NCI-H226 (cell line): ENCODE measurements around the gene TMEM170B.
A peak's percentile ranks its signal among the peaks of the same experiment; 100 is the strongest.
"Not testable (repeated sequence)": the region's sequence is repeated elsewhere in the genome, so short reads cannot be mapped to it uniquely, and the experiment has no call there.

Source experiments
- DNase-seq: peaks from one replicate; pipeline ENCODE4 v3.0.0-alpha.2; 2015

The TMEM170B gene

DNA sequence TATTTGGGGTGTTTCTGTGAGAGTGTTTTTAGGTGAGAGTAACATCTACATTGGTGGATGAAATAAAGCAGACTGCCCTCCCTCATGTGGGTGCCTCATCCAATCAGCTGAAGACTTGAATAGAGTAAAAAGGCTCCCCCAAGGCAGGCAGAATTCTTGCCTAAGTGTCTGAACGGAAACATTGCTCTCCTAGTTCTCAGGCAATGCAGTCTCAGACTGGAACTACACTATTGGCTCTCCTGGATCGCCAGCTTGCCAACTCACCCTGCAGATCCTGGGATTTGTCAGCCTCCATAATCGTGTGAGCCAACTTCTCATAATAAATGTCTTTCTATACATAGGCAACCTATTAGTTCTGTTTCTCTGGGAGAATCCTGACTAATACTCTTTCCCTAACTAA lies 5.5 kb upstream of the TMEM170B start:
- no peak for DNase-seq

DNA sequence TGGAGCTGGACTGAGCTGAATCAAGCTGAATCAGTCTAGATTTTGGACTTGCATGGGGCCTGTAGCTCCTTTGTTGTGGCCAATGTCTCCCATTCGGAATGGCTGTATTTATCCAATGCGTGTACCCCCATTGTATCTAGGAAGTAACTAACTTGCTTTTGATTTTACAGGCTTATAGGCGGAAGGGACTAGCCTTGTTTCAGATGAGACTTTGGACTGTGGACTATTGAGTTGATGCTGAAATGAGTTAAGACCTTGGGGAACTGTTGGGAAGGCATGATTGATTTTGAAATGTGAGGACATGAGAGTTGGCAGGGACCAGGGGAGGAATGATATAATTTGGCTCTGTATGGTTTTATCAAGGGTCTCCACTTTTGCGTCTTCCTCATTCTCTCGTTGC lies 3.0 kb upstream of the TMEM170B start:
- DNase-seq, result no peak

DNA sequence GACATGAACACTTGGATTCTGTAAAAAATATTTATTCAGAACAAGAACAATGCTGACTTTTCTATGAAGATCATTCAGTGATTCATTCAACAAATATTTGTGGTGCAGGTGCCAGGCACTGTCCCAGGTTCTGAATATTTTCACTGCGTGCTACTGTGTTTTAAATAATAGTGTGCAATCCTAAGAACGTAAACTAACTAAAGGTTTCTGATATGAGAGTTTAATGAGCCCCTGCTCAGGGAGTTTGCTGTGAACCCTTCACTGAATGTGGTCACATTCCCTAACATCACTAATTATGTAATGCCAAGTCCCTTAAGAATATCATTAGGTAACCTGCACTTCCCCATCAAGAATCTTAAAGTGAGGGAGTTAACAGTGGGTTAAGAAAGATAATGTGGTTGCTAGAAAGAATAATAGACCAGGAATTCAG lies 1.7 kb upstream of the TMEM170B start:
- DNase-seq, result peak; percentile 63

DNA sequence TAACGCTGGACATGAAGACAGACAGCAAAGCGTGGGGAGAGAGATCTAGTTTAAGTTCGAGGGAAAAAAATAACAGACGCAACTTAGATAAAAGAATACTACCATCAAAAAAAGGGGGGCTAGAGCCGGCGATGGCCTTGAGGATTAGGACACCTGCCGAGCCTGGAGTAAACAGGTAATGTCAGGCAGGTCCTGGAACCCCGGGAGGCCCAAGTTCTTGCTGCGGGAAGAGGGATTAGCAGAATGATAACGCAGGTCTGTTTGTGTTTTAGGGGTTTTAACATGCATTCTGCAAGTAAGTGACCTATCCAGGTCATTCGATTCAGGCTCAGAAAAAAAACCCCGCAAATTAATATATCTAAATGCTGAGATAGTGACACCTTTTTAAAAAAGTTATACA lies 754 bp upstream of the TMEM170B start:
- DNase-seq, result no peak

DNA sequence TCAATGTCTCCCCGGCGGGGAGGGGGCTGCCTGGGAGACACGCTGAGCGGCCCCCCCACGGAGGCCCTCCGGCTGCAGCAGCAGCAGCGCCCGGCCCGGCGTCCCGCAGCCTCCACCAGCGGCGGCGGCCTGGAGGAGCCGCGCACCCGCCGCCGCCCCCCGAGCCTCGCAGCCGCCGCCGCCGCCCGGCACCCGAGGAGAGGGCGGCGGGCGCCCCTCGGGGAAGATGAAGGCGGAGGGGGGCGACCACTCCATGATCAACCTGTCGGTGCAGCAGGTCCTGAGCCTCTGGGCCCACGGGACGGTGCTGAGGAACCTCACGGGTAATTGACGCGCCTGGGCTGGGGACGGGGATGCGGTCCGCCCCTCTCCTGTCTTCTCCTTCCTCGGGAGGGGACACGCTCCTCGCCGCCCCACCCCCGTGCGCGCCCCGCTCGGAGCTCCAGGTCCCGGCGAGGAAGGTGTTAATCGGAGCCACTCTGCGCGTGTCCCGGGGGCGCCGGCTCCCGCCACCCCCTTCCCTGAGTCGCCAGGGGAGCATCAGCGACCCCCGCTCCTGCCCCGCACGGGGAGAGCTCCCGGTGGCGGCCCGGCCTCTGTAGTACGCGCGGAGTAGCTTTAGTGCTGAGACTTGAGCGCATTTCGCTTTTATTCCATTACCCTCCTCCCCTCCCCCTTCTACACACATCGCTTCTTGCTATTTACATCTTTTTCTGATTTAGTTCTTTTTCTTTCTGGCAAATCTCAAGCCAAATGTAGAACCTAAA lies 686 bp downstream of the TMEM170B start:
- no peak for DNase-seq

DNA sequence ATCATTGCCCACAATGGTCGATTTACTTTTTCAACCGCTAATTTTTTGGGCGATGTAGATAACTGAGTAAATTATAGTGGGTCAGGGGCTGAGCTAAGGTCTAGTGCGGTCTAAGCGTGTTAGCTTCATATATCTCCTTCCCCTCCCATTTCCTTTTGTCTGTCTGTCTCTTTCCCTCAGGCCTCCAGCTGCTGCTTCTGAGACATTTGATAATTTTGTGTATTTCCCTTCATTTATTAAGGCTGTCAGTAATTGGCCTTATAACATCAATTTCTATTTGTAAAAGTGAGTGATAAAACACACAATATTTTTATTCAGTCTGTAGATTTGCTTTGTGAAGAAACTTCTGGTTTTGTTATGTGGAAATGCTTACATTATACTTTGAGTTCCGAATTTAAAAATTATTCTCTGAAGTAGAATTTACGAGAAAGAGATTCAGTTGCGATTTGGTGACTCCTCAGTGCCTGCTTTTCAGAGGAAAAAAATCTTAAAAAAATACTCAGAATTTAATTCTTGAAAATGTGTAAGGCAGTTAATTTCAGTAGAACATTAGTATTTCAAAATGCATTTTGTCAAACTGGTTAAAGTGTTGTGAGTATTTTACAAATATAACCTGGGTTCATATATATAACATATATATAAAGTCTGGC lies 1.4 kb downstream of the TMEM170B start:
- DNase-seq, result no peak

DNA sequence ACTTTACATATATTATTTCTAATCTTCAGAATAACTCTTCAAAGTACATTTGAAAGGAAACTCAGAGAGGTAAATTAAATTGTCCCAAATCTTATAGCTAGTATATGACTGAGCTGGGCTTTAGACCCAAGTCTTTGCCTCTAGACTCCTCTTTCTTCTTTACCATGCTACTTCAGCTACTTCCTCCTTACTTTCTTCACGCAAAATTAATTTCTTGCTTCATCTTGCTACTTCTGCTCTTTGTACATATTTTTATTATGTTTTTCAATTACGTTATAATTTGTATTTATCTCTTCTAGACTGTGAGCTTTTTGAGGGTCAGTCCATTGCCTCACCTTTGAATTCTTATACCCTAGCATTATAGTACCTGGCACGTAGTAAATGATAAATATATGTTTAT lies 5.3 kb downstream of the TMEM170B start:
- DNase-seq, result no peak

DNA sequence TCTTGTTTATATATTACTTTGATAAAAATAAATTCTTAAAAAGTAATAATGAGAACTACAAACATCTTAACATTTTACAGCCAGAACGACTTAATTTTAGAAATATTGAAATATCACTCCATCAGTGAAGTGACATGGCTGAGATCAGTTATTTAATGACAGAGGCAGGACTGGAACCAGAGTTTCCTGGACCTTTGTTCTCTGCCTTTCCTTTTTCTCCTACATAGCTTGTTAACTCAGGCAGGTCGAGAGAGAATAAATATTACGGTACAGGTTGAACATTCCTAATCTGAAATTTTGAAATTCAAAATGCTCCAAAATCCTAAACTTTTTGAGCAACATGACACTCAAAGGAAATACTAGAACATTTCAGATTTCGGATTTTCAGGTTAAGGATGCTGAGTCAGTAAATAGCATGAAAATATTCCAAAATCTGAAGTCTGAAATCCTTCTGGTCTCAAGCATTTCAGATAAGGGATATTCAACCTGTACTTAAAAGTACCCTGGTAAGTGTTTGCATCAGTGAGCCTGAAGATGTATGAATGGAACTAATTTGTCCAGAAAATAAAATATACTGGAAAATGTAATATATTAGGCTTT lies 6.5 kb downstream of the TMEM170B start:
- no peak for DNase-seq

DNA sequence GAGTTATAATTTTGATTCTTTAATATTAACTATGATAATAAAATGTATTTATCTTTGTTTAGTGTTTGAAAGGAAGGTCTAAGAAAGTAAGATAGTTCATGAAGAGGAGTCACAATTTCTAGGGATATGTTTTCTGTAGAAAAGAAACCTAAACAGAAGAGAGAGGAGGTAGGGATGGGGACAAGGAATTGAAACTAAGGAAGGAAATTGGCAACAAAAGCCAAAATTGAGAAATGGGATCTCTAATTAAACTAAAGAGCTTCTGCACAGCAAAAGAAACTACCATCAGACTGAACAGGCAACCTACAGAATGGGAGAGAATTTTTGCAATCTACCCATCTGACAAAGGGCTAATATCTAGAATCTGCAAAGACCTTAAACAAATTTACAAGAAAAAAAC lies 10.3 kb downstream of the TMEM170B start:
- DNase-seq, result not testable (repeated sequence)

DNA sequence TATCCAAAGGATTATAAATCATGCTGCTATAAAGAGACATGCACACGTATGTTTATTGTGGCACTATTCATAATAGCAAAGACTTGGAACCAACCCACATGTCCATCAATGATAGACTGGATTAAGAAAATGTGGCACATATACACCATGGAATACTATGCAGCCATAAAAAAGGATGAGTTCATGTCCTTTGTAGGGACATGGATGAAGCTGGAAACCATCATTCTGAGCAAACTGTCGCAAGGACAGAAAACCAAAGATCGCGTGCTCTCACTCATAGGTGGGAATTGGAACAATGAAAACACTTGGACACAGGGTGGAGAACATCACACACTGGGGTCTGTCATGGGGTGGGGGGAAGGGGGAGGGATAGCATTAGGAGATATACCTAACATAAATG lies 11.0 kb downstream of the TMEM170B start:
- DNase-seq, result not testable (repeated sequence)

DNA sequence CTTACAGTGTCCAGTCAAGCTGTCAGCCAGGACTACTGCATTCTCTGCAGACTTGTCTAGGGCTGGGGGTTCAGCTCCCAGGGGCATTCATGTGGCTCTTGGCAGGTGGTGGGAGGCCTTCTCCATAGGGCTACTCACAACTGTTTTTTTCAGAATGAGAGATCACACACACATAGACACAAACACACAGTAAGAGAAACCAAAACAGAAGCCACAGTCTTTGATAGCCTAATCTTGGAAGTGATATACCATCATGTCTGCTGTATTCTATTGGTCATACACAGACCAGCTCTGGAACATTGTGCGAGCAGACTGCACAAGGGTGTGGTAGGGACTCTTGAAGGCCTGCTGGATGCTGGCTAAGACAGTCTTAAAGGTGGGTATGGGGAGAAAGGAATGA lies 13.5 kb downstream of the TMEM170B start:
- DNase-seq, result no peak

DNA sequence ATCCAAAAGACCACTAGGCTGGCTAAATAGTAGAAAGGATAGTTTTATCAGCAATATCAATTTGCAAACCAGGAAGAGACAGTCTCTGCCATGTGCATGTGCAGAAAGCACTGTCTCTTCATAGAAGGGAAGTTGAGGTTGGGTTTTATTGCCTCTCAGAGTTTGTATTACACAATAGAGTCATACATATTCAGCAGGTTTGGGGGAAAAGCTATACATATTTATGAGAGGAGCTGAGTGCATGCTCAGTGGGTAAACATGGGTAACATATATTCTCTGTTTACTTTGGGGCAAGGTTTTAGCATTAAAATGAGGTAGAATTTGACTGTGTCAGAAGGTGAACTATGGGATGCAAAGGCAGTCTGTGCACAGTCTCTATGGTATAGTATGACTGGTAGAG lies 14.9 kb downstream of the TMEM170B start:
- no peak for DNase-seq

DNA sequence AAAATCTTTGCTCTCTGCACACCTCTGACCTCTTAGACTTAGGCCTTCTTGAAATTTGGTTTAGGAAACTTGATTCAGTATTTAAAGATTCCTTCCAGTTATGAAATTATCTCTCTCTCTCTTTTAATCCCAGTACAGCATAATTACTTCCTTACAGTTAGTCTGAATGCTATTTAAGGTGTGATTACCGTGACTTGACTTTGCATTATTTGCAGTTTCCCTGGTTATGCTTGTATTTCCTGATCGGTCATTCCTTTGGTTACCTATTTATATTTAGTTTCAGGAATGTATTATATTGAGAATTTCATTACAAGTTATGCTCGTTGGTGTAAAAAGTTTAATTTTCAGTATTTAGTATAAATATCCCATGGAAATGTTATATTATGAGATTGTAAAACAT lies 16.3 kb downstream of the TMEM170B start:
- DNase-seq, result no peak

DNA sequence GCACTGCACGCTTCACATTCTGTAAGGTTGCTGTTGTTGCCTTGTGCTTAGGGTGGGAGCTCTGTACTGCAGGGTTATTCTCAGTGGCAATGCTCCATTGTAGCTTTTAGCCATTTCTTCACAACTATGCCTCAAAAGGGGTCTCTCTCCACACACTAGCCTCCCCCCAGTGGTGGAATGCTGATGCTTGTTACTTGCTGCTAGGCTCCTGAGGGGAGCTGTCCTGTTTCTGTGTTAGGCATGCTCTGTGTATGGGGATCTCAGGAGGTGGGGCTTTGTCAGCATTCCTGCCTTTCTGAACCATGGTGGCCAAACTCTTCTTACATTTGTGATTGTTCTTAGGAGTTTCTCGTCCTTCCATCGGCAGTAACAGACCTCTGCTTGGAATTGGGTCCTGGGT lies 18.8 kb downstream of the TMEM170B start:
- no peak for DNase-seq

DNA sequence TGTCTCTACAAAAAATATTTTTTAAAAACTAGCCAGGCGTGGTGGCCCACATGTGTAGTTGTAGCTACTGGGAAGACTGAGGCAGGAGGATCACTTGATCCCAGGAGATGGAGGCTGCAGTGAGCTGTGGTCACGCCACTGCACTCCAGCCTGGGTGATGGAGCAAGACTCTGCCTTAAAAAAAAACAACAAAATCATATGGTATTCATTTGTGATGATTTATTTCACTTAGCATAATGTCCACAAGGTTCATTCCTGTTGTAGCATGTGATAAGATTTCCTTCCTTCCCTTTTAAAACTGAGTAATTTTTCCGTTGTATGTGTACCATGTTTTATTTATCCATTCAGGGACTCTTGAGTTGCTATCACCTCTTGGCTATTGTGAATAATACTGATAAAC lies 26.2 kb downstream of the TMEM170B start:
- no peak for DNase-seq

DNA sequence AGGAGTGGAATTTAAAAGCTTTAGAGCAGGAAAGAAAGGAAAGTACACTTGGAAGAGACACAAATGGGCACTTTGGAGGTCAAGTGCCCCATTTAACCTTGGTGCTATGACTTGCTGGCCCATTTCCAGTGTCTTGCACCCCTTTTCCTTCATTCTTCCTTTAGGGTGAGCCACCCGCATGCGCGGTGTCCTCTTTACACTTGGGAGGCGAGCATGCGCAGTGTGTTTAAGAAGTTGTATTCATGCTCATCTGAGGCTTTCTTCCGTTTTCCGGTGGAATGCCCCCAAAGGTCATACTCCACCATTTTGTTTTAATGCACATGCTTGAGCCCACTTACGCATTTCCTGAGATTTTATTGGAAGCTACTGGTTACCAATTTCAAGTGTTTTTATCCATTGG lies 29.1 kb downstream of the TMEM170B start:
- no peak for DNase-seq

DNA sequence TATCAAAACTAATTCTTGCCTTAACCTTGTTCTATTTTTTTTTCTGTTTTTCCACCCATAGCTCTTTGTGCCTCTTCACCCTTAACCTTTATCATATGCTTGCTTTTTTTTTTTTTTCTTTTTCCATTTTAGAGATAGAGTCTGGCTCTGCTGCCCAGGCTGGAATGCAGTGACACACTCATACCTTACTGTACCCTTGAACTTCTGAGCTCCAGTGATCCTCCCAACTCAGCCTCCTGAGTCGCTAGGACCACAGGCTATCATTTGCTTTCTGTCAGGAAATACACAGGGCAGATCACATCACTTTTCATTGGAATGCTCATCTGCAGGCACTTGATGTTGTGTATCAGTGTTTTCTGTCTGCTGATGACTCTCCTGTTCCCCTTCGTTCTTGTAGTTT lies 33.5 kb downstream of the TMEM170B start:
- no peak for DNase-seq

DNA sequence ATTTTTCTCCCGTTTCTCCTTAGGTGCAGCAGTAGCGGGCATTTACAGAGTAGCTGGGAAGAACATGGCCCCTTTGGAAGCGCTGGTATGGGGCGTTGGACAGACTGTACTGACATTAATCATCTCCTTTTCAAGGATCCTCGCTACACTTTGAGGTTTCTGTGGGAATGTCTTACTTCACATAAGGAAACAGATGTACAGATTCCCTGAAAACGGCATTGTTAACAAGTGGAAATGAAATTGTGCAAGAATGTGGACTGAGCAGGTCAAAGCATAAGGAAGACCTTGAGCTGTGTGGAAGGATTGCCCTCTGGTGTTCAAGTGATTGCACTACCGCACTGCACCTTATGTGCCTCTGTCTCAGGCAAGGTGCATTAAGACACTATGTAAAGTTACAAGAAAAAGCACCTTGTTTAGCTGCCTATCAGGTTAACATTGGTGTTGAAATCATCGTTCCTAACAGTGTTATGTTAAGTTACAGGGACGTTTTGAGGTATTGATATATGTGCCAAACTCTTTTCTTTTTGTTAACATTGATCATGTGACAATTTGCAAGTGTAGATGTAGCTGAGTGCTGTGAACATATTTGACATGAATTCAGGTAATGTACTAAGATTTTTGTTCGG lies 38.0 kb downstream of the TMEM170B start:
- peak; percentile 72 for DNase-seq

DNA sequence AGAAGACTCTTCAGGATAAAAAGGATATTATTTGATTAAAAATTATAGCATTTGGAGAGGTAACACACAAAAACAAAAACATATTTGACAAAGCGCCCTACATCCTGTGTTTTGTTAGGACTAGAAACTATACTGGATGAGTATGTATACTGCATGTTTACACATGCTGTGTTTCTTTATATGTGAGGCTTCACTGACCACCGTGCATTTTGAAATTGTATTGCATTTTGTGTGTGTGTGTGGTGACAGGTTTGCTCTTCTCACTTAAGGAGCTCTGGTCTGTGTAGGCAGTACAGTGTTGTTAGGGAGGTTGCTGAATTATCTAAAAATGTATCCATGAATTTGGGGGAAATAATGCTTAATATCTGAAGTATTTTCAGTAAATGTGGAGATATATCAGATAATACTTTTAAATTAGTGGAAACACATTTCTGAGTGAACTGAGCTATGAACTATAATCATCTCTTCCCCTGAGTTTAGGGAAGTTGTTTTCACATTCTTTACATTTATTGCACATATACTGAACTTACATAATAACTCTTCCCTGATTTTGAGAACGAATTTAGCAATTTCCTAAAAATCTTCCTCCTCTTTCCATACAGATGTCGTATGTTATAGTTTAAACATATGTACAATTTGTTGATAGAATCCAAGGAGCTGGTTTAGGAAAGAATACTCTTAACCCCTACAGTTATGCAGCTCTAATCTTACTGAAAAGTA lies 43.3 kb downstream of the TMEM170B start:
- DNase-seq, result no peak

DNA sequence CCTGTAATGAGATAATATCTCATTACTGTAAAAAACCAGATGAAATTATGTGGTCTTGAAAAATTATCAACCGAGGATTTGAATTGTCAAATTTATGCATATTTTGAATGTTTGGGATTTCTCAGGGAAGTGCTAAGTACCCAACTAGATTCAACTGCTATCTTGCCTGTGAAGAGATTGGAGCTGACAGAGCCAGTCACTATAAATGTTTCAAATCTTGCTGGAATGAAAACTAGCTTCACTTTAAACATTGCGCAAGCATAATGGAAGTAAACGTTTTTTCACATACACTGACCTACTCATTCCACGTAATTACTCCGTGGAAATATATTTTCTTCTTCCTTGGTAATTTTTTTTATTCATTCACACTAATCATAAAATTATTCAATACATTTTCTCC lies 46.7 kb downstream of the TMEM170B start:
- DNase-seq, result peak; percentile 69

DNA sequence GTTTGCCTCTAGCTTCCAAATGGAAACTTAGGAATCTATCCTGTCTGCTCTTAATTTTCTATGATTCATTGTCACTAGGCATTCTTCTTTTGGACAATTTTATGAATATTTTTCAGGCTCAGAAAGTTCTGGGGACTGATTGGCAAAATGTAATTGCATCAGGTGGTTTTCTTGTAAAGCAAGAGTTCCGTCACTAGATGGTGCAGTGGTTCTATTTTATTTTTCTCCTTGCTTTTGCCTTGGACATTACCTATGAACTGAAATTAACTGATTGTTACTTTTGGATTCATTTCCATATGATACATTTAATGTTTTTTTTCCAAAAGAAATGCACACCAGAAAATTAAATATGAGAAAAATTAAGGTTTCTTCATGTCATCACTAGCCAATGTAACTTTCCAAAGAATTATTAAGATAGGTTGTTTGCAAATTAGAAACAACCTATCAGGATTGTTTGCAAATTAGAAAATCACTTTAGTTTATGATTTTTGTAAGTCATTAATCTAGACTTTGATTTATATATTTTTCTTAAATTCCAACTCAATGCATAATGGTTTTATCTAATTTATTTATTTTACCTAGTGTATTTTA lies 48.0 kb downstream of the TMEM170B start:
- DNase-seq, result peak; percentile 13

DNA sequence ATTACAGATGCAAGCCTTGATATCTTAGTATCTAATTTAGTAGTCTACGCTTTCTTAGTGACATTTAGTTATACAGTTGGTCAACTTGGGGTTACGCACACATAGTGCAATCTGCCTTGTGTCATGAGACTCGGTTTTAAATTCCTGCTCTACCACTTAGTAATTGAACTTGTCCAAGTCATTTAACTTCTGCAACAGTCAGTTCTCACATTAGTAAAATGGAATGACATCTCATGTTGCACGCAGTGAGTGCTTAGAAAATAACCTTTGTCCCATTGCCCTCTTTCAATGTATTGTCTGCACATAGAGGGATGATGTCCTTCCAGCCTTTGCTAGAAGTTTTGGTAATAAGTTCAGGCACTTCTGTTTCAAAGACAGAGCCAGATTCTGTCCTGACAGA lies 48.6 kb downstream of the TMEM170B start:
- no peak for DNase-seq

DNA sequence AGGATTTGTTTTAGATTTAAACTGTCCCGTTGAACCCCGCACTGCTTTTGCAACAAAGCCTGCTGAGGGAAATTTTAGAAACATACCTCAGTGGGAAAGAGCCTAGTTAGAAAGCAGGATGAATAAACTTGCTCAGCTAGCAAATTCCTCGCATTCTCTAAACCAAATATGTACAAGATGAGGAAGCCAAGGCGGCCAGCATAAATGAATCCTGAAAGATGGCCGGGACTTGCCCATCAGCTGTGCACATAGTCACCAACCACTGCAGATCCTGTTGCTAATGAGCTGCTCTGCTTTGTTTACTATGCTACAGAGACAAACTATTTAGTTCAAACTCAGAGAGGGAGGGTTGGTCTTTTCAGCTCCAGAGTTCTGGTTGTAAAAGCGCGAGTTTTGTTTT lies 49.0 kb downstream of the TMEM170B start:
- DNase-seq, result peak; percentile 64
